GM08714 (cell line): Measurements from ENCODE around the gene GRM7.
A peak's percentile ranks its signal among the peaks of the same experiment; 100 is the strongest.

Experiments
- H3K4me3 ChIP-seq: fragments of 200-500 bp; sonication (Bioruptor generic); 2 replicates; pipeline ENCODE4 v1.5.1; 2014; ENCODE audit warnings: mild to moderate bottlenecking, low read length, inconsistent platforms
- ZNF274 ChIP-seq: IDR thresholded peaks from 2 replicates; pipeline ENCODE4 v1.6.1; 2012; ENCODE audit warnings: mild to moderate bottlenecking, low read depth, low read length

GRM7 gene

DNA sequence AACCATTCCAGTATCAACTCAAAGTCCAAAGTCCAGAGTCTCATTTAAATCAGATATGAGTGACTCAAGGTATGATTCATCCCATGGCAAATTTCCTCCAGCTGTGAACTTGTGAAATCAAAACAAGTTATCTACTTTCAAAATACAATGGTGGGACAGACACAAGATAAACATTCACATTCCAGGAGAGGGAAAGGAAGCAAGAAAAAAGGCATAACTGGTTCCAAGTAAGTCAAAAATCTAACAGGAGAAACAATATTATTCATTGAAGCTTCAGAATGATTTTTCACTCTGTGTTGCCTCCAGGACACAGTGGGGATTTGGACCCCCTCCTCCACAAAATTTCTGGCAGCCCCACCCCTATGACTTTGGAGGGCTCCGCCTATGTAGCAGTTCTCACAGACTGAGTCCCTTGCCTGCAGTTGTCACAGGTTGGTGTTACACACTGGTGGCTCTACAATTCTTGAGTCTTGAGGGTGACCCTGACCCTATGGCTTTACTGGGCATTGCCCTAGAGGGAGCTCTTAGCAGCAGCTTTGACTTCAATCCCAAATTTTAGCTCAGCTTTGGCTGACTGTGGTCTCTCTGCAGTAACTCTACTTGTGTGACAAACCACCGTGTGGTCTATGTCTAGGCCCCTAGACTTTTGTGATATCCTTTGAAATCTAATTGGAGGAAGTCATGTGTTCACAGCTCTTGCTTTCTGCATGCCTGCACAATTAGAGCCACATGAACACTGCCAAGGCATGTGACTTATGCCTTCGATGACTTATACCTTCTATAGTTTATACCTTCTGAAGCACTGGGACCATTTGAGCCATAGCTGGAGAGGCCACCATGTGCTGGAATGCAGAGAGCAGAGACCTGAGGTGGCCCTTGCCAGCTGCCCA is 644.2 kb downstream of the GRM7 start:
- no peak overlapping the region for H3K4me3 ChIP-seq
- TF ChIP-seq ZNF274 = no peak

DNA sequence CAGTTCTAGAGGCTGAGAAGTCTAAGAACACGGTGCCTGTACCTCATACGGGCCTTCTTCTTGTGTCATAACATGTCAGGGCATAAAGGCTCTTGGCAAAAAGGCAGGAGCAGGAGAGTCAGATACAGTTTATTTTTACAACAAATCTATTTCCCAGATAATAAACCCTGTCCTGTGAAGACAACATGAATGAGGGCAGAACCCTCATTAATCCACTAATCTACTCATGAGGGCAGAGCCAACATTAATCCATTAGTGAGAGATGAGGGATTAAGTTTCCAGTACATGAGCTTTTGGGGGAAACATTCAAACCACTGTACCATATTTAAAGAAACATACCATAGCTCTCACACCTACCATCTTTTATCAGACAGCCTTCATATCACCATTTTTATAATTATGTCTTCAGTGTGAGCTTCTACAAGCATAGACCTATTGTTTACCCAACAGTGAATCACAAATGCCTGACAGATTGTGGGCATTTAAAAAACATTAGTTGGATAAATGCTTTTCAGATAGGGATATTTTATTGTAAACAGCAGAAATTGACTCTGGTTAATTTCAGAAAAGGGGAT is 645.8 kb downstream of the GRM7 start:
- no peak for TF ChIP-seq ZNF274
- H3K4me3 ChIP-seq = no peak overlapping the region

DNA sequence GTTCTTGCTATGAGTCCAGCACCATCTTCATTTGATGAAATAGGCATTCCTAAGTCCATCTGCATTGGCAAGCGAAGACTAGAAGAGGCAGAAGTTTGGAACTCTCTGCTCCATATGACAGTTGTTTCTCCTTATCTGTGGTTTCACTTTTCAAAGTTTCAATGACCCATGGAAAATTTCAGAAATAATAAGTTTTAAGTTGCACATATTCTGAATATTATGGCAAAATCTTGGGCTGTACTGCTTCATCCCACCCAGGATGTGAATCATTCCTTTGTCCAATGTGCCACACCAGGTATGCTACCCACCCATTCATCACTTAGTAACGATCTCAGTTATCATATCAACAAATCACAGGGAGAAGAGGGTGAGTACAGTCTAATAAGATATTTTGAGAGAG is 647.9 kb downstream of the GRM7 start:
- TF ChIP-seq ZNF274 = no peak
- H3K4me3 ChIP-seq = no peak overlapping the region

DNA sequence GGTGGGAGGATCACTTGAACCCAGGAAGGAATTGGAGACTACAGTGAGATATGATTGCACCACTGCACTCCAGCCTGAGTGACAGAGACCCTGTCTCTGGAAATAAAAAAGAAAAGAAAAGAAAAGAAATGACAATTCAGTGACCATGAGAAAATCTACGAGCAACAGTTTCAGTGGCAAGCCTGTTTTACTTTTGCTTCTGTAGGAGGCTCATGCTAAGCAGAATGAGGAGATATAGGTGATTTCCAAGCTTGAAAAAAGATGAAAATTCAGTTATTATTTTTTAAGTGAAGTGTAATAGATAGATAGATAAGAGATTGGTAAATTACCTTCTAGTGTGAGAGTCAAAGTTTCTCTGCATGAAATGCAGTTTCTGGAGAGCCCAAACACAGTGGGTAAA is 651.1 kb downstream of the GRM7 start:
- 0 out of 2 replicates have a peak overlapping the region, but pooled peaks have one; percentile 11 for H3K4me3 ChIP-seq
- TF ChIP-seq ZNF274 = no peak

DNA sequence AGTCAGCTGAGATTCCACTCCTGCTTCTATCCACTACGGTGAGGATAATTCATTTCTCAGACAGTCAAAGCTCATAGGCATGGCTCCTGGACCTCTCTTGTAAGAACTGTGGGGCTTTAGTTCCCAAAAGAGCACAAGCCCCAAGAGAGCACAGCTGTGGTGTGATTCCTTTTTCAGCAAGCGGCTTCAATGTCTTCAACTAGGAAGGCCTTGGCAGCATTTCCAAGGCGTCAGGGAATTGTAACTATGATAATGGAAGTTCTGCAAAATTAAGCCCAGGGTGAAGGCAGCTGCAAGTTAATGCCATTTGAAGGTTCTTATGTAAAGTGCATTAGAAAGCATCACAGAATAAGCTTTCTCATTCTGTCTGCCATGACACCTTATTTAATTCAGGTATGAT is 657.1 kb downstream of the GRM7 start:
- TF ChIP-seq ZNF274 = no peak

DNA sequence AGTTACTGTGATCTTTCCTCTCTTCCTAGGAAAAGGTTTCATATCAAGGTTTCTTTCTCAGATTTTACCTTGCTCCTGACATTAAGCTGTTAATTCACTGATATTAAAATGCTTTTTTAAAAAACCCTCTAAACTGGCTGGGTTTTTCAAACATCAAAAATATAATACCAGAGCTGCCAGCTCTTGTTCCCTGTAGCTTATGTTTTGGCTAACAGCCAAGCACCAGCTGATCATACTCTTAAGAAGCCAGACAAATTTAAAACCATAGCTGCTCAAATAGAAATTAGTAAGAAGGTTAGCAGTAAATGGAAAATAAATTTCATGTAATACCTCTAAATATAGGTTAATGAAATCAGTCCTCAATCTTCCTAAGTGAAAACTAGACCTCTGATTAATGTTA is 657.5 kb downstream of the GRM7 start:
- no peak overlapping the region for H3K4me3 ChIP-seq
- no peak for TF ChIP-seq ZNF274

More for the DNA sequence above, 657.1 kb downstream of the GRM7 start:
- H3K4me3 ChIP-seq = no peak overlapping the region

DNA sequence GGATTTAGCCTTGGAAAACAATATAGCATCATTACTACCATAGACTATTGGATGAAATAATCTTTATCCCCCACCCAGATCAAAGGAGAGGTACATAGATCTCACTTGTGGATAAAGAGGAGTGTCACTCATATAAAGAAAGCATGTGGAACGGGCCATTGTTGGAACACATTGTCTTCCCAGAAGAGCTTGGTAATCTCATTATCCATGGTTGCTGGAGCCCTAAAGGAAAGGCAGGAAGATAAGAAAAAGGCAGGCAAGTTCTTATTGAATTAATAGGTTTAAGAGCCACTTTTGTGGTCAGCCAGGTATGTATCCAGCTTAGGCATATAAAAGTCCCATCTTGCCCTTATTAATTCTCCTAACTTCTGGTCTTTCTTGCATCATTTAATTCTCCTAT is 659.1 kb downstream of the GRM7 start:
- no peak for TF ChIP-seq ZNF274
- H3K4me3 ChIP-seq = no peak overlapping the region

DNA sequence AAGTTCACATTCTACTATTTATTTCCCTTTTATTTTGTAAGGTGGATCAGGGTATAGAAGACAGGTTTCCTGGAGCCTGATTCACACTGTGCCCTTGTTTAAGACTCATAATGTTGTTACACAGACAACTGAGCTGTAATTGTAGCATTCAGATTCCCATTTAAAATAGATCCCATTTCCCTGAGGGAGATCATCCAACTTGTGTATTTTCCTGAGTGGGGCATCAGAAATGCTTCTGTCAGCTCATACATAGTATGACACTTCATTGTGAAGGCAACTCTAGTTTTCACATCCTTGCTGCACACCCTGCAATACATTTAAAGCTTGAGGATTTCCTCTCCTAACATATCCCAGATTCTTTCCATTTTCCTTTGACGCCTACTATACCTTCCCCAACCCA is 659.7 kb downstream of the GRM7 start:
- H3K4me3 ChIP-seq = no peak overlapping the region
- no peak for TF ChIP-seq ZNF274

DNA sequence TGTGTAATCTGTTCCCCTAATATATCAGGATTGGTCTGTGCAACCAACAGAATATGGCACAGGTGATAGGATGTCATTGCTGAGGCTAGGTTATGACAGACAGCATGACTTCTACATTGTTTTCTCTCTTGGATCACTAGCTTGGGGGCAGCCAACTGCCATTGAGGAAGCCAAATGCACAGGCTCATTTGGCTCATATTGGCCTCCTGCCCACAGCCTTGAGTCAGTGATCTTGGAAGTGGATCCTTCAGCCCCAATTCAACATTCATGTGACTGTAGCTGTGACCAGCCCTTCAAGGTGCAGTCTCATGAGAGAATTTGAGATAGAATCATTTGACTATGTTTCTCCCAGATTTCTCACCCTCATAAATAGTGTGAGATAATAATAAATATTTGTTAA is 675.6 kb downstream of the GRM7 start:
- no peak for TF ChIP-seq ZNF274
- H3K4me3 ChIP-seq = no peak overlapping the region

DNA sequence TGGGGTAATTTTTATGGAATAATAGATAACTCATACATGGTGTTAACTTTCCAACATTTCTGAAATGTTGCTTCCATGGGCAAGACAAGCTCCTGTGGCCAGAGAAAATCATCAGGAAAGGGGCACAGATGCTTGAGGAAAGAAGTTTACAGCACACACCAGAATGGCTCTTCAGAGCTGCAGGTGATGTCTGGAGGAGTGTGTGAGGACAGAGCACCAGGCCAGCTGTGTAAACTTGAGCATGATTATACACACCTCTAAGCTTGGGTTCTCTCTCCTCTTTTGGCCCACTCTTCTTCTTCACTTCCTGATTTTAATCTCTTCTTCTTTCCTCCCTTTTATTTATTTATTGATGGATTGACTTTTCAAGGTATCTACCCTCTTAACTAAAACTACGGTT is 676.0 kb downstream of the GRM7 start:
- TF ChIP-seq ZNF274 = no peak
- no peak overlapping the region for H3K4me3 ChIP-seq

DNA sequence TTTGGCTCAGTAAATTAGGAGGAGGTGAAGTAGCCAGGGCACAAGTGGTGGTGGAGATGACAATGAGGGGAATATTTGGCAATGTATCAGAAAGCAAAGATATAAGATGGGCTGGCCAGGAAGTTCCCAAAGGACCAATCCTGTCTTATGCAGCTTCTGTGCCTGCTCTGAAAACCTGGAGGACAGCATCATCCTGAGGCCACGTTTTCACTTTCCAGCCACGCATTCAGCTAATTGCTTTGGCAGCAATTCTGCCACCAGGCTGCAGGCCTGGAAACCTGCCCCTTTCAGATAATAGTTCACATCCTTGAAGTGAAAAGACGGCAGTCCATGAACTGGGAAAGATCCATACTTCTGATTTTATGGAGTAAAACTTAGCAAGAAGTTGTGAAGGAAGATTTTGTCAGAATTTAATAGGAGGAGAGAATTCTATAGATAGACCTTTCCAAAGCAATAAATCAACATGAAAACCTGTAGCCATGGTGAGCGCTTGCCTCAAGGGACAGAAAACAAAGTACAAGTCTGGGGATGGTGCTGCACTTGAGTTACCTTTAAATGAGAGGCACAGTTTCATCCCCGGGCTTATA is 682.5 kb downstream of the GRM7 start:
- TF ChIP-seq ZNF274 = no peak
- no peak overlapping the region for H3K4me3 ChIP-seq

DNA sequence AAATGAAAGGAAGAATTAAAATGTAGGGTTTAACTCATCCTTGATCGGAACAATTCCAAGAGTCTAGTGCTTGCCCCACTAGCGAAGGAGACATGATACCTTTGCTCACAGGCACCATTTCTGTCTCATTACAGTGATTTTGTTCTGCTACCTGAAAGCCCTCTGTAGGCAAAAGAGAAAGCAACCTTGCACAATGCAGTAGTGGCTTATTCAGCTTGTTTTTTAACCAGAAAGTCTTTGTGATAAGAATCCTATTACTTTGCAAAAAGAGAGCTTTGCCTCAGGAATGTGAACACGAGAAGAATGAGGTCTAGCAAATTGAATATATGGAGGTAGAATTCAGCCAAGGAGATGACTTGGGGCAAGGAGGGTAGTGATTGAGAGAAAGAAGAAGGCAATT is 684.4 kb downstream of the GRM7 start:
- TF ChIP-seq ZNF274 = no peak
- H3K4me3 ChIP-seq = no peak overlapping the region

DNA sequence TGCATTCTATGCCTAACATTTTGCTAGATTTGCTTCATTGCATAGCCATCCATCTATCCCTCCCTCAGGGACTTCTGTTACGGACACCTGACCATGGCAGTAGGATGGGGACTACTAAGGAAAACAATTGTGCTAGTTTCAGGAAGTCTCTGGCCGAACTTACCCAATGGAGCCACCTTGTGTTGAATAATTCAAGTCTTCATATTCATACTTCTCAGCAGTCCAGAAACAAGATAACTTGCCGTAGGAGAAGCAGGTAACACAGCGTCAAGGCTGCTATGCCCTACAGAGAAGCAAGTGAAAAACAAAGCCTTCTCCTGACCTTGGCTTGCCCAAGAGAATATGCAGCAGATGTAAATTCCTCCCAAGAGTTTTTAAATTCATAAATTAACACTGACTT is 685.3 kb downstream of the GRM7 start:
- TF ChIP-seq ZNF274 = no peak
- no peak overlapping the region for H3K4me3 ChIP-seq

DNA sequence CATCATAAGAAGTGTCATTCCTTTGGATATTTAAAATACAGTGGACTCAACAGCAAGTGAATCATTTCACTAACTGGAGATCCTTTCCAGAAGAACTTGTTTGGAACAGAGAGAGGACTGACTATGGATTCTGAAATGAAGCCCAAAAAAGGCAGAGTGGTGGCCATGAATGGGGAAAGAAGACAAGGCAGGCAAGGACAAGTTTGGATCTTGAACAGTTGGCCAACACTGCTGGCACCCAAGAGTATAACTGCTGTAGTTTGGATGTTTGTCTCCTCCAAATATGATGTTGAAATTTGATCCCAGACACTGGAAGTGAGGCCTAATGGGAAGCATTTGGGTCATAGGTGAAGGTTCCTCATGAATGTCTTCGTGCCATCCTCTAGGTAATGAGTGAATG is 686.9 kb downstream of the GRM7 start:
- no peak overlapping the region for H3K4me3 ChIP-seq
- TF ChIP-seq ZNF274 = no peak

DNA sequence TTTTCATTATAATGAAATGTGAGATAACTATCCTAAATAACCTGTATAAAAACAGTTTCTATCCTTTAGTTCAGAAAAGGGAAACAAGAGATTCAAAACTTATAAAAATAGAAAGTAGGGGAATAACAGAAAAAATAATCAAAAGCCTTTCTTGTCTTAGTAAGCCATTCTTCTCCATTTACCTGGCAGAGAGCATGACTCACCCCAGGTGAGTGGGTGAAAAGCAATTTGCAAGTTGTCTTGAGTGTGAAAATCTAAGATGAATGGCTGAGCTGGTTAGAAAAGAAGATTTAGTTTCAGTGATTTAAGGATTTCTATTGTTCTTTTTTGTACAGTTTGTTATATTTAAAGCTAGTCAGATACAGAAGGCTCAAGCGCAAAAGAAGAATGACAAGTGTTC is 702.0 kb downstream of the GRM7 start:
- H3K4me3 ChIP-seq = no peak overlapping the region
- TF ChIP-seq ZNF274 = no peak
